GM18502 (cell line): Measurements from ENCODE around the gene NR2F2.

ENCODE experiments used
- ATAC-seq: cut with Tn5 transposase; IDR thresholded peaks from one replicate; pipeline ENCODE4 v1.9.1; 2021; ENCODE audit warnings: mild to moderate bottlenecking; ENCODE audit not compliant: unreplicated experiment, poor library complexity

NR2F2 gene

GRCh38 chr15:96330450-96331143 is at the start of gene NR2F2:
TSS of gene NR2F2 (plus strand) at chr15:96330700. CDS start at chr15:96332106, 1,406 bp downstream.
- ATAC-seq = peak; percentile 78

GRCh38 chr15:96285305-96285704 is 45.2 kb upstream of the NR2F2 start:
- ATAC-seq = no peak

- ATAC-seq = no peak
Observed at GRCh38 chr15:96285729-96286254, 44.7 kb upstream of the NR2F2 start.

- ATAC-seq = no peak
Observed at GRCh38 chr15:96290679-96291078, 39.8 kb upstream of the NR2F2 start.

GRCh38 chr15:96292635-96293034 is 37.9 kb upstream of the NR2F2 start:
- no peak for ATAC-seq

GRCh38 chr15:96293441-96293840 is 37.1 kb upstream of the NR2F2 start:
- no peak for ATAC-seq

GRCh38 chr15:96294766-96295165 is 35.7 kb upstream of the NR2F2 start:
- no peak for ATAC-seq

- ATAC-seq = no peak
Observed at GRCh38 chr15:96296264-96296663, 34.2 kb upstream of the NR2F2 start.

GRCh38 chr15:96297783-96298182 is 32.7 kb upstream of the NR2F2 start:
- ATAC-seq = no peak

- ATAC-seq = no peak
Observed at GRCh38 chr15:96298217-96298616, 32.3 kb upstream of the NR2F2 start.

- ATAC-seq = no peak
Observed at GRCh38 chr15:96300836-96301235, 29.7 kb upstream of the NR2F2 start.

- no peak for ATAC-seq
Observed at GRCh38 chr15:96303503-96304056, 26.9 kb upstream of the NR2F2 start.

GRCh38 chr15:96304839-96305238 is 25.7 kb upstream of the NR2F2 start:
- ATAC-seq = no peak

GRCh38 chr15:96306321-96306720 is 24.2 kb upstream of the NR2F2 start:
- ATAC-seq = no peak

GRCh38 chr15:96307856-96308394 is 22.6 kb upstream of the NR2F2 start:
- no peak for ATAC-seq

GRCh38 chr15:96309143-96309660 is 21.3 kb upstream of the NR2F2 start:
- ATAC-seq = no peak

GRCh38 chr15:96311256-96311955 is 19.1 kb upstream of the NR2F2 start:
- ATAC-seq = no peak

GRCh38 chr15:96311956-96312294 is 18.6 kb upstream of the NR2F2 start:
- ATAC-seq = no peak

- ATAC-seq = no peak
Observed at GRCh38 chr15:96312641-96313335, 17.7 kb upstream of the NR2F2 start.

- no peak for ATAC-seq
Observed at GRCh38 chr15:96314518-96314917, 16.0 kb upstream of the NR2F2 start.
